A673 (cell line): ENCODE results near the gene DESI1.

Source experiments
- CTCF ChIP-seq: fragments of 300-800, 200-600 bp; sonication (generic); conservative IDR thresholded peaks from 2 replicates; pipeline ENCODE4 v1.5.1; 2017; ENCODE audit warnings: low read depth, mild to moderate bottlenecking, antibody characterized with exemption, low read length, moderate library complexity, mixed read lengths
- EZH2 ChIP-seq: fragments of 200-600 bp; sonication (generic); IDR thresholded peaks from 2 replicates; pipeline ENCODE4 v1.6.1; 2017; ENCODE audit warnings: borderline replicate concordance, low read depth, mild to moderate bottlenecking, mixed read lengths, antibody characterized with exemption, low read length; ENCODE audit not compliant: poor library complexity, severe bottlenecking

- TF ChIP-seq CTCF (no peak), EZH2 (no peak)
Measured at GRCh38 chr22:41657709-41658108, 36.9 kb upstream of the DESI1 start.
